Ishikawa (cell line): ENCODE data around the gene MARF1.

ENCODE experiments used
- CEBPB ChIP-seq: IDR thresholded peaks from 2 replicates; pipeline ENCODE4 v1.6.1; 2012
- CREB1 ChIP-seq: IDR thresholded peaks from 2 replicates; pipeline ENCODE4 v1.6.1; 2012; ENCODE audit warnings: low read depth
- EGR1 ChIP-seq: IDR thresholded peaks from 2 replicates; pipeline ENCODE4 v1.6.1; 2012
- EP300 ChIP-seq: IDR thresholded peaks from 2 replicates; pipeline ENCODE4 v1.6.1; 2012; ENCODE audit warnings: borderline replicate concordance
- FOXM1 ChIP-seq: IDR thresholded peaks from 2 replicates; pipeline ENCODE4 v1.6.1; 2012; ENCODE audit warnings: low read depth, borderline replicate concordance
- MAX ChIP-seq: IDR thresholded peaks from 2 replicates; pipeline ENCODE4 v1.6.1; 2012
- NFIC ChIP-seq: IDR thresholded peaks from 2 replicates; pipeline ENCODE4 v1.6.1; 2012
- RAD21 ChIP-seq: IDR thresholded peaks from 2 replicates; pipeline ENCODE4 v1.6.1; 2012; ENCODE audit warnings: low read depth
- REST ChIP-seq: IDR thresholded peaks from 2 replicates; pipeline ENCODE4 v1.6.1; 2012; ENCODE audit warnings: low read depth, mild to moderate bottlenecking
- TAF1 ChIP-seq: IDR thresholded peaks from 2 replicates; pipeline ENCODE4 v1.6.1; 2012; ENCODE audit warnings: low read depth, mild to moderate bottlenecking
- TCF12 ChIP-seq: IDR thresholded peaks from 2 replicates; pipeline ENCODE4 v1.6.1; 2012; ENCODE audit warnings: low read depth
- TEAD4 ChIP-seq: IDR thresholded peaks from 2 replicates; pipeline ENCODE4 v1.6.1; 2012
- USF1 ChIP-seq: IDR thresholded peaks from 2 replicates; pipeline ENCODE4 v1.6.1; 2012
- YY1 ChIP-seq: IDR thresholded peaks from 2 replicates; pipeline ENCODE4 v1.6.1; 2012; ENCODE audit warnings: low read depth
- ZBTB7A ChIP-seq: IDR thresholded peaks from 2 replicates; pipeline ENCODE4 v1.6.1; 2012; ENCODE audit warnings: low read depth

The MARF1 gene

GRCh38 chr16:15607700-15608396 is 35.1 kb downstream of the MARF1 start:
- TF ChIP-seq TEAD4 (no peak), EGR1 (no peak), TCF12 (no peak), NFIC (no peak), CEBPB (no peak)

GRCh38 chr16:15606518-15607220 is 36.3 kb downstream of the MARF1 start:
- TF ChIP-seq EGR1 (no peak), EP300 (no peak), MAX (no peak), TCF12 (no peak), RAD21 (no peak), CEBPB (no peak)

GRCh38 chr16:15605839-15606517 is 37.0 kb downstream of the MARF1 start:
- no peak for TF ChIP-seq TAF1
- no peak for TF ChIP-seq RAD21
- no peak for TF ChIP-seq ZBTB7A
- no peak for TF ChIP-seq EGR1
- TF ChIP-seq EP300, result no peak
- TF ChIP-seq USF1, result no peak
- no peak for TF ChIP-seq REST
- no peak for TF ChIP-seq CEBPB
- TF ChIP-seq TEAD4, result no peak
- no peak for TF ChIP-seq NFIC
- no peak for TF ChIP-seq YY1
- TF ChIP-seq TCF12, result no peak
- TF ChIP-seq CREB1, result no peak
- TF ChIP-seq MAX, result no peak
- no peak for TF ChIP-seq FOXM1

GRCh38 chr16:15604460-15605440 is 38.2 kb downstream of the MARF1 start:
- no peak for TF ChIP-seq EP300
- TF ChIP-seq ZBTB7A, result no peak

GRCh38 chr16:15602285-15603044 is 40.5 kb downstream of the MARF1 start:
- TF ChIP-seq CREB1, result no peak
- TF ChIP-seq EP300, result no peak
- no peak for TF ChIP-seq EGR1
- no peak for TF ChIP-seq USF1
- TF ChIP-seq TEAD4, result no peak
- TF ChIP-seq TCF12, result no peak
- TF ChIP-seq RAD21, result no peak
- TF ChIP-seq ZBTB7A, result no peak
- no peak for TF ChIP-seq MAX
- TF ChIP-seq CEBPB, result no peak
- TF ChIP-seq FOXM1, result no peak
- no peak for TF ChIP-seq NFIC
- TF ChIP-seq REST, result no peak
- TF ChIP-seq TAF1, result no peak
- TF ChIP-seq YY1, result no peak
